DOHH2 (cell line): ENCODE measurements around the gene LCOR.

ENCODE experiments used
- H3F3A ChIP-seq: fragments of 200-600 bp; sonication (generic), shearing (Covaris generic); 2 replicates; pipeline ENCODE4 v1.6.0; 2016; ENCODE audit warnings: antibody characterized with exemption, mild to moderate bottlenecking; ENCODE audit not compliant: control insufficient read depth, insufficient read depth
- H3K27ac ChIP-seq: fragments of 200-600 bp; sonication (generic); 2 replicates; pipeline ENCODE4 v1.5.1; 2014; ENCODE audit warnings: low read depth, mild to moderate bottlenecking, low read length, moderate library complexity
- H3K27me3 ChIP-seq: fragments of 200-600 bp; sonication (generic); 2 replicates; pipeline ENCODE4 v1.6.1; 2014; ENCODE audit warnings: mild to moderate bottlenecking, low read length, mixed read lengths; ENCODE audit not compliant: control insufficient read depth
- H3K36me3 ChIP-seq: fragments of 200-600 bp; sonication (generic); 2 replicates; pipeline ENCODE4 v1.6.1; 2014; ENCODE audit warnings: mild to moderate bottlenecking, low read length, moderate library complexity, mixed read lengths; ENCODE audit not compliant: control insufficient read depth
- H3K4me1 ChIP-seq: fragments of 200-600 bp; sonication (generic); 2 replicates; pipeline ENCODE4 v1.6.1; 2014; ENCODE audit warnings: mild to moderate bottlenecking, low read length, mixed read lengths; ENCODE audit not compliant: control insufficient read depth
- H3K4me2 ChIP-seq: fragments of 200-600 bp; sonication (generic); 2 replicates; pipeline ENCODE4 v1.6.0; 2014; ENCODE audit warnings: mild to moderate bottlenecking, low read length, moderate library complexity
- H3K4me3 ChIP-seq: fragments of 200-600 bp; sonication (generic); 2 replicates; pipeline ENCODE4 v1.5.1; 2014; ENCODE audit warnings: mild to moderate bottlenecking, low read length, mixed read lengths
- H3K79me2 ChIP-seq: fragments of 200-600 bp; sonication (generic); 2 replicates; pipeline ENCODE4 v1.6.1; 2014; ENCODE audit warnings: mild to moderate bottlenecking, low read length, mixed read lengths; ENCODE audit not compliant: control insufficient read depth
- H3K9me2 ChIP-seq: fragments of 200-600 bp; sonication (generic); replicated peaks from 2 replicates; pipeline ENCODE4 v1.6.1; 2014; ENCODE audit warnings: mild to moderate bottlenecking, low read length, mixed read lengths; ENCODE audit not compliant: control insufficient read depth
- H3K9me3 ChIP-seq: fragments of 200-600 bp; sonication (generic); 2 replicates; pipeline ENCODE4 v1.6.1; 2014; ENCODE audit warnings: antibody characterized with exemption, low read length, mixed read lengths; ENCODE audit not compliant: control insufficient read depth, insufficient read depth
- H4K20me1 ChIP-seq: fragments of 200-600 bp; sonication (generic); 2 replicates; pipeline ENCODE4 v1.6.0; 2014; ENCODE audit warnings: low read depth, mild to moderate bottlenecking, antibody characterized with exemption, low read length, moderate library complexity; ENCODE audit not compliant: control insufficient read depth, insufficient read depth
- CTCF ChIP-seq: fragments of 200-600 bp; sonication (generic); IDR thresholded peaks from one replicate; pipeline ENCODE4 v1.5.1; 2014; ENCODE audit warnings: antibody characterized with exemption, mild to moderate bottlenecking, low read depth, low read length; ENCODE audit not compliant: poor library complexity, severe bottlenecking
- EZH2phosphoT487 ChIP-seq: fragments of 200-600 bp; sonication (generic); IDR thresholded peaks from 2 replicates; pipeline ENCODE4 v1.6.1; 2017; ENCODE audit warnings: borderline replicate concordance, mild to moderate bottlenecking, antibody characterized with exemption, low read length, moderate library complexity, mixed read lengths

The LCOR gene

GRCh38 chr10:97034301-97034700 is 202.2 kb downstream of the LCOR start:
- Histone ChIP-seq H3F3A (no peaks in the 10 kb centered on the region), H3K4me1 (peaks cover 8% of the 10 kb centered on the region), H3K36me3 (no peaks in the 10 kb centered on the region), H3K27me3 (0 out of 2 replicates have a peak, but pooled peaks cover 2% of the 10 kb centered on the region), H3K4me2 (no peak overlapping the region), H3K4me3 (no peak overlapping the region), H3K27ac (no peak overlapping the region), H3K9me3 (no peaks in the 10 kb centered on the region), H3K9me2 (no peaks in the 10 kb centered on the region), H3K79me2 (no peaks in the 10 kb centered on the region), H4K20me1 (no peaks in the 10 kb centered on the region)
- TF ChIP-seq EZH2phosphoT487 (no peak), CTCF (no peak)

- Histone ChIP-seq H3K4me3 (no peak overlapping the region), H3K4me2 (no peak overlapping the region), H3K27me3 (0 out of 2 replicates have a peak, but pooled peaks cover 2% of the 10 kb centered on the region), H3K4me1 (peaks cover 8% of the 10 kb centered on the region), H3K79me2 (no peaks in the 10 kb centered on the region), H3K9me3 (no peaks in the 10 kb centered on the region), H3K27ac (no peak overlapping the region), H3K9me2 (no peaks in the 10 kb centered on the region), H3K36me3 (no peaks in the 10 kb centered on the region), H3F3A (no peaks in the 10 kb centered on the region), H4K20me1 (no peaks in the 10 kb centered on the region)
- TF ChIP-seq CTCF (no peak), EZH2phosphoT487 (no peak)
These were observed 203.1 kb downstream of the LCOR start for GRCh38 chr10:97034958-97035769.

DNA sequence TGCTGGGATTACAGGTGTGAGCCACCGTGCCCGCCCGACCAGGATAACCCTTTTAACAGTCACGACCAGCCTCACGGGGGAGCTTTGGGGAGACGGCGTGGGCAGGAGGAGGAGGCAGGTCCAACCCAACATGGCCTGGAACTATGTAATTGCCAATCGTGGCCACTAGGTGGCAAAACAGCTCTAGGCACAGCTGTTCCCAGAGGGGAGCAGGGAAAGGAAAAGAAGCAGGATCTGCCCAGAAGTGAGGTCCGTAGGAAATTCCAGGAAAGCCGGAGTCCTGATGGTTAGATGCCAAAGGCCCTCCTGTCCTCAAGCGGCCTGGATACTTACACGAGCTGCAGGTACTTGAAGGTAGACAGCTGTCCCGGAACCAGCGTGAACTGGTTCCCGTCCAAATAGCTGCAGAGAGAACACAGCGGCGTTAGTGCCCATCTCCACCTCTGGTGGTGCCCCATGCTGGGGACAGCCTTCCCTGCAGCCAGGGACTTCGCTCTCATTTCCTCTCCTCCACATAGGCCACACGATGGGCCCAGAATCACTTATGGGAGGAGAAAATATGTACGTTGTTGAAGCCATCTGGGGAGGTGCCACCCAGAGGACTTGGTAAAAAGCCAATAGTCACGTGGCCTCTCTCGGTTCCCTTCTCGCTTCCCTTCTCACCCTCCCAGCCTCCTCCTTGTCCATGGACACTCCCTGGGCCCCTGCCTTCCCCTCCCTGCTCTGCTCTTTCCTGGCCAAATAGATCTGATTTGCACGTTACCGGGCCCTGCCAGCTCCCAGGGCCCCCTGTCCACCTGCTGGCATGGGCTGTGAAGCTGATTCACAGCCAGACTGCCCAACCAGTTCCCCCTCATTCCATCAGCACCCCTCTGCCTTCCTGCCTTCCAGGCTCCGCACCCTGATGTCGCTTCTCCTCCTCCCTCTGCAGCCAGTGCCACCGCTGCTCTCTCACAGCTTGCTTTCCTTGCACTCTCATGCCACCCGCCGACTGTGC is 205.6 kb downstream of the LCOR start:
- Histone ChIP-seq H3K9me2 (no peaks in the 10 kb centered on the region), H3K9me3 (no peaks in the 10 kb centered on the region), H3K79me2 (no peaks in the 10 kb centered on the region), H3K4me1 (peaks cover 8% of the 10 kb centered on the region), H3K36me3 (no peaks in the 10 kb centered on the region), H3F3A (no peaks in the 10 kb centered on the region), H3K27ac (no peak overlapping the region), H3K4me3 (peak overlapping the region; percentile 59), H3K4me2 (peak overlapping the region; percentile 76), H4K20me1 (no peaks in the 10 kb centered on the region), H3K27me3 (0 out of 2 replicates have a peak, but pooled peaks cover 2% of the 10 kb centered on the region)
- TF ChIP-seq EZH2phosphoT487 (no peak), CTCF (peak; percentile 89)
